Activated effector memory CD4-positive, alpha-beta T cell treated with Interleukin-2 at 50 U/mL for 16 hours (primary cell): Measurements from ENCODE around the gene ACIN1.
A peak's percentile ranks its signal among the peaks of the same experiment; 100 is the strongest.

Experiments used
- DNase-seq: peaks from one replicate; pipeline ENCODE4 v3.0.0-alpha.2; 2020

The ACIN1 gene

DNA sequence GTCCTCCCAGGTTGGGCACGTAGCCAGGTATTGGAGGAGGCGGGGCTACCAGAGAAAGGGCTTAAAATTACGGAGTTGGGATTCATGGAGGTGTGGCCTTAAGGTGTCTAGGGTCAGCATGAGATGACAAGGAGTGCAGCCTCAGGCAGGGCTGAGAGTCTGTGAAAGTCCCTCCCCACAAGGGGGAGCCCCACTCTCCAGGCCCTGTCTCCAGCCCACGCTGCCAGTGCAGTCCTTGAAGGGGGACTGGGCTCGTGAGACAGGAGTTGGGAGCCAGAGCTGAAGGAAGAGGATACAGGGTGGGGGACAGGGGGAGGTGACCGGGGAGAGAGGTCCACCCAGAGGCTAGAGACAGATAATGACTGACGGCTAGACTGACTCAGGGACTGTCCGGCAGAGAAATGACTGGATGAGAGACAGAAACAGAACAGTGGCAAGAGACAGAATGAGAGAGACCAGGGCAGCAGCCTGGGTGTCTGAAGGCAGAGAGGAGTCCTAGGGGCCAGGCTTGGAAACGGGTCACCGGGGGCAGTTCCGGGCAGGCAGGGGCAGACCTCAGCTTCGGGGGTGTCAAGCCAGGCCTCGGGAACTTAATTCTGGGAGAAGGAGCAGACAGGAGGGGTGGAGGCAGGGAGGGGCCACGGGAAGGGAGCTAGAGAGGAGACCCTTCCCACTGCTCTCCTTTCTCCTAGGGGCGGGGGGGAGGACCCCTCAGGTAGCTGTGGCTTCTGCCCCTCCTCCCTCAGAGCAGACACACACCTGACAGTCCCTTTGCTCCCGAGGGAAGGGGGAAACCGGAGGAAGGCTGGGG is 38.6 kb downstream of the ACIN1 start:
- peak; percentile 54 for DNase-seq

DNA sequence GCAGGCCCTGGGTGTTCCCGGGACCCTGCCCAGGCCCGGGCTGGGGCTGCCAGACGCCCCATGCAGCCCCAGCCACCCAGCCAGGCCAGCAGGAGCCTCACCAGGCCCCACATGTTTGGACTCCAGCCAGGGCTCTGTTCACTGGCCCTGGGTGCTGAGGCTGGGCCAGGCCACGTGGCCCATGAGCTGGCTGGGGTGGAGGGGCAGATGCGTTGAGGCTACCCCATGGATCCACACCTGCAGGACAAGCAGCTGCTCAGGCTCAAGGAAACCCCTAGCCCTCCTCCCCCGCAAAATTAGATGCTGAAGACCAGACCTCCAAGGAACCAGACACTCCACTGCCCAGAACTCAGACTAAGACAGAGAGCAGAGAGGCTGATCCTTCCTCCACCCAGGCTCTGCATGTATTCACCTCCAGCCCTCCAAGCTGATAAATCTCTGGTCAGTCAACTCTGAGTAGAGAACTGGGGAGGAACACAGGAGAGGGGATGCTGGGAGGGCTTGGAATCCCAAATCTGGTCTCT is 39.3 kb downstream of the ACIN1 start:
- no peak for DNase-seq

DNA sequence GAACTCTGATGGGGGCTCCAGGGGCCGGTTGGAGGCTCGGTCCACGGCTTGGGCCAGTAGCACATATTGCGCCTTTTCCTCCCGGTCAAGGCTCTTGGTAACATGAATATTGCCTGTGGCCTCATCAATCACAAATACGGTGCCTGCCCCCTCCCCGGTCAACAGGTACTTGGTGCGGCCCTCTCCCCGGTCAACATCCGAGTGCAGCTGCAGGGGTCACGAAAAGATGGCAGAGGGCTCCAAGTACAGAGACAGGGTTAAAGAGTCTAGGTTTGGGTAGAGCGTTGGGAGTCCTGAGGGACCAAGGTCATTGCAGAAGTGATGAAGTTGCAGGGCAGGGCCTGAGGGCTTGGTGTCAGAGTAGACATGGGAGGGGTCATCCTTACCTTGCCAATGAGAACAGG is 39.8 kb downstream of the ACIN1 start:
- no peak for DNase-seq

DNA sequence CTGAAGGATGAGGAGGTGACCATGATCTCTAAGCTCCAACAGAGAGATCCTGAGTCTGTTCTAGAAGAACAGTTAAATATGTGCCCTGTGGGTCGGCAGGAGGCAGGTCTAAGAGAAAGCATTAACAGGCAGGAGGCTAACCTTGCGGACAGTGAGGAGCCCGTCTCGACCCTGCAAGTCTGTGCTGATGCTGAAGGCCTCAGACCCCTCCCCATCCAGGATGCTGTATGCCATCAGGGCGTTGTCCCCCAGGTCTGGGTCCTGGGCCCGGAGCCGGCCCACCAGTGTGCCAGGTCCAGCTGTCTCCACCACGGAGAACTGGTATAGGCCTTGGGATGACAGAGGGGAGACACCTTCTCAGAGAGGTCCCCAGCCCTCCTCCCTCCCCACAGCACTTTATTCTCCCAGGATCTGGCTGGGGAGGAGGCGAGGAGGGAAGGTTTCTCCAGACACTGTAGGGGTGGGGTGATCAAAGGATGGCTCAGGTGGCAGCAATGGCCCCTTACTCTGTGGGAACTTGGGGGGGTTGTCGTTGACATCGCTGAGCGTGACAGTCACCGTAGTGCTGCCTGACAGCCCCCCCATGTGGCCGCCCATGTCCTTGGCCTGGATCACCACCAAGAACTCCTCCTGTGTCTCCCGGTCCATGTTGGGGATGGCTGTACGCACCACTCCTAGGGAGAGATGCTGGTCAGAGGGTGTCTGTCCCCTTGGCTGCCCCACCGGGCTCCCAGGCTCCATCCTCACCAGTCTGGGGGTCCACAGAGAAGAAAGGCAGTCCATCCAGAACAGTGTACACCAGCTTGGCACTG is 40.7 kb downstream of the ACIN1 start:
- no peak for DNase-seq

DNA sequence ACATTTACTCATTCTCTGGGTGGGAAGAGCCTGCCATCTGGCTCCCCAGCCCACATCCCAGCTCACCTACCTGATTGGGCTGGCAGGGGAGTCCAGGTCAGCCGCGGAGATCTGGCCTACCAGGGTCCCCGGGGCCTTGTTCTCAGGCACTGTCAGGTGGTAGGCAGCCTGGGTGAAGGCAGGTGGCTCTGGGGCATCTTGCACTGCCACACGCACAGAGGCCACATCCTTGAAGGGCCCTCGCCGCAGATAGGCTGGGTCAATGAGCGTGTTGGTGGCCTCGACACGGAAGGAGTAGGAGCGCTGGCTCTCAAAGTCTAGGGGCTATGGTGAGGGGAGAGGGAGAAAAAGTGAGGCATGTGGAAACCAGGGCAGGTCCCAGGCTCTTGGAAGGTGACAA is 41.5 kb downstream of the ACIN1 start:
- DNase-seq, result no peak

DNA sequence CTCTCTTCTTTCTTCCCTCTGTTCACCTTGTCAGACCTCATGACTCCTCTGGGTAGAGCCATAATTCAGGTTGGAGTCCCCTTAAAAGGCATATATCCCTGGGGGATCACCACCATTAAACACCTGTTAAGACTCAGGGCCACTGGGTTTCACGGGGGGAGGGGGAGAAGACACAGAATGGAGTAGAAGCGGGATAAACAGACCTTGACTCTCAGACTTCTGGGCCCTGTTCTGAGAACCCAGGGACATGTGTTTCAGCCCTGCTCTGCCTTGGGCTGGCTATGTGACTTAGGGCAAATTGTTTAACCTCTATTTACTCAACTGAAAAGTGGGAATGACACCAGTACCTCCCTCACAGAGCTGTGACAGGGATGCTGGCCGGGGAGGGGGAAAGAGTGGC is 42.3 kb downstream of the ACIN1 start:
- no peak for DNase-seq

DNA sequence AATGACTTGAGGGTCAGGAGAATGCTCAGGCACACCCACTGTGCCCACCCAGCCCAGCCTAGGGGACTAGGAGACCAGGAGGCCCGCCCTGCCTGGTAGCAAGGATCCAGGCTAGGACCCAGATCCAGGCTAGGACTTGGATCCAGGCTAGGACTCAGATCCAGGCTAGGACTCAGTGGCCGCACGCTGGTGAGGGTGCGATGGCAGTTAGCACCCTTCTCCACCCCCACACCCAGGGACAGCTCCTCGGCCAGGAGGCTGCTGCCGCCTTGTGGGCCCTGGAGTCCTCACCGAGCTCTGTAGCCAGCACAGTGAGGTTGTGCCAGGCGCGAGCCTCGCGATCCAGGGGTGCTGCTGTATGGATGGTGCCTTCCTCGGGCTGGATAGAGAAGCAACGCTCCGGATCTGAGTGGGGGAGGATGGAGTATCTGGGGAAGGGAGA is 42.7 kb downstream of the ACIN1 start:
- no peak for DNase-seq

DNA sequence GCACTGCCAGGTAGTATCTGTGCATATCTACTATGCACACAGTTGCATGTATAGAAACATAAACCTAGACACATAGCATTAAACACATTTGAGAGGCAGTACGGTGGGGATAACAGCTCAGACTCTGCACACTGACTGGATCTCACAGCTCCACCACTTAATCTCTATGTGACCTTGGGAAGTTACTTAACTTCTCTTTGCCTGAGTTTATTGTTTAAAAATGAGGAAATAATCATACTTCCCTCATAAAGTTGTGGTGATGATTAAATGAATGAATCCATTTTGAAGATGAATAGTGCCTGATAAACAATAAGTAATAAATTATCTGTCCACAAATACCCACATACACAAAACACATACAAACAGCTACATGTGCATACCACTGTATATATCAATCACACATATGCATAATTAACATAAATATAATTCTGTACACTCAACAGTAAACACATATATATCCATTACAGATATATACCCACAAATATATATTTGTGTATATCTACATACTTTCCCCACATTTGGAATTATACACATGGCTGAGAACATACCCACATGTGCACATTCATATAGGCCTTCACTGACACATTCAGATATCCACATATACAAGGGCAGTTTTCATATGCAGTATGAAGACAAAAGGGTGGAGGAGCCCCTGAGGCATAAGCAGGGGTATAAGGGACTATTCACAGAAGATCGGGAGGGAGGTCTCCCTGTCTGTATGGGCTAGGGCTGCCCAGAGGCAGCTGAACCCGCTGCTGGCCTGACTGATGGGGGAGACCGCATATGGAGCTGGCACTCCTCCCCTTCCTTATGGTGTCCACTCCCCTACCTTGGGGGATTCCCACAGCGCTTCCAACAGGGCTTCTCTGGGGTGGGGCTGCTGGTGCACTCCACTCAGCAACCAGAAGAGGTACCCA is 43.5 kb downstream of the ACIN1 start:
- DNase-seq, result no peak

DNA sequence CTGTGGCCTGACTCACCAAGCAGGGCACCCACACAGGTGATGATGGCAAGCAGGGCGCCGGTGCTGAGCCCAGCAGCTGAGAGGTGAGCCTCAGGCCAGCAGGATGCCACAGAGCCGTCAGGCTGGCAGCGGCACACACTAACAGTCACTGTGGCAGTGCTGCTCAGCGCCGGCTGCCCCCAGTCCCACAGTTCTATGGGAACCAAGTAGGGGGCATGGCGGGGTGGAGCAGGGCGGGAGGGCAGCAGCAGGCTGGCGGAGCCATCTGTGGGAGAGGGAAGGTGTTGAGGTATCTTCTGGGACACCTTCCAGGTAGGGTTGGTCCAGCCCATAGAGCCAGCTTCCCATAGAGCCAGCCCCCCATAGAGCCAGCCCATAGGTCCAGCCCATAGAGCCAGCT is 45.9 kb downstream of the ACIN1 start:
- DNase-seq, result no peak

DNA sequence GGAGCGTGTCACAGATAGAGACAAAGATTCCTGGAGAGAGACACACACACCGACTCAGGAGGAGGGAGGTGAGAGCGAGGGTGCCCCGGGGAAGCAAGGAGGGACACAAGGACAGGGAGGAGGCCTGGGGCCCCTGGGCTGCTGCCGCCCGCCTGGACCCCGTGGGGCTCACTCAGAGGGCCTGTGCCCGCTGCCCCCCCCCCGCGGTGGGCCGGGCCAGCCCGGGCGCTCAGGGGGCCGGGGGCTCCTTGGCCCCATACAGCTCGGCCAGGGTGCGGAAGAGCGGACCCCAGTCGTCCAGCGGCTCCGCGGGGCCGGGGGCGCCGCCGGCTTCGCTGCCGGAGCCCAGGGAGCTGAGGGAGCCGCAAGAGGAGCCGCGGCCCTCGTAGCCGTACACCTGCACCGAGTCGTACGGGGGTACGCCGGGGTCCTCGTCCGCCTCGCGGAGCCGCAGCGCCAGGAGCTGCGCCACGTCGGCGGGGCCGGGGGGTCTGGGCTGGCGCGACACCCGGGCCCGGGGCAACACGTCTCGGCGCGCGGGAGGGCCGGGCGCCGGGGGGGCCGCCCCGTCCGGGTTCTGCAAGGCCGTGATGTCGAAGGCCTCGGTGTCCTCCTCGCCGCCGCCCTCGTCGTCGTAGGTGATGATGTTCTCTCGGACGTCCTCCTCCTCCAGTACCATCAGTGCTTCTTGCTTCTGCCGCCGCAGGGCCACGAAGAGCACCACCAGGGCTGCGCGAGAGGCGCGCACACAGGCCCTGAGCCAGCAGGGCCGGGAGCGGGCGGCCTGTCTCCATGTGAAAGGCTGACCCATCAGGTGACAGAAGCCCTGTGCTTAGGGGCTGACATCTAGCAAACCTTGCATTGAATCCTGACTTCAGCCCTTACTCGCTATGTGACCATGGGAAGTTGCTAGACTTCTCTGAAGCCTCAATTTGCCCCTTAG is 46.9 kb downstream of the ACIN1 start:
- DNase-seq, result no peak

DNA sequence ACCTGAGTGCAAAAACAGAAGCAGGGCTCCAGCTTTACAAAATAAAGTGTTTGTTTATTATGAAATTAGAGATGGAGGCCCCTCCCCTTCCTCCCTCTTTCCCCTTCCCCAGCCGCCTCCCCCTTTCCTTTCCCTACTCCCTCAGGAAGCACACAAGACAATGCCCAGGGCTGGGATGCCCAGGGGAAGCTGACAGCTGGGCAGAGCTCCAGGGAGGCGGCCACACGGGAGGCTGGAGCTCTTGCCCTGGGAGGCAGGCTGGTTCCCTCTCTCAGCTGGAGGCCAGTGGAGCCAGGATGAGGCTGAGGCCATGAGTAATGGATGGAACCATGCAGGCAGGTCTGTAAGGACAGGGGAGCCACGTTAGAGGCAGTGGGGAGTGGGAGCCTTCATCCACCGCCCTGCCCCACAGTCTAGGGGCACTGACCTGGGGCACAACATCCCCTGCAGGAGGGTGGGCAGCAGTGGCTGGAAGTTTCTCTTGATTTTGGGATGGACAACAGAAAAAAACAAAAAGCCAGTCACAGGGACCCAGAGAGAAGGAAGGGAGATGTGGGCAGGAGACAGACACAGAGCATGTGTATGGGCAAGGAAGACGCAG is 47.8 kb downstream of the ACIN1 start:
- DNase-seq, result no peak

DNA sequence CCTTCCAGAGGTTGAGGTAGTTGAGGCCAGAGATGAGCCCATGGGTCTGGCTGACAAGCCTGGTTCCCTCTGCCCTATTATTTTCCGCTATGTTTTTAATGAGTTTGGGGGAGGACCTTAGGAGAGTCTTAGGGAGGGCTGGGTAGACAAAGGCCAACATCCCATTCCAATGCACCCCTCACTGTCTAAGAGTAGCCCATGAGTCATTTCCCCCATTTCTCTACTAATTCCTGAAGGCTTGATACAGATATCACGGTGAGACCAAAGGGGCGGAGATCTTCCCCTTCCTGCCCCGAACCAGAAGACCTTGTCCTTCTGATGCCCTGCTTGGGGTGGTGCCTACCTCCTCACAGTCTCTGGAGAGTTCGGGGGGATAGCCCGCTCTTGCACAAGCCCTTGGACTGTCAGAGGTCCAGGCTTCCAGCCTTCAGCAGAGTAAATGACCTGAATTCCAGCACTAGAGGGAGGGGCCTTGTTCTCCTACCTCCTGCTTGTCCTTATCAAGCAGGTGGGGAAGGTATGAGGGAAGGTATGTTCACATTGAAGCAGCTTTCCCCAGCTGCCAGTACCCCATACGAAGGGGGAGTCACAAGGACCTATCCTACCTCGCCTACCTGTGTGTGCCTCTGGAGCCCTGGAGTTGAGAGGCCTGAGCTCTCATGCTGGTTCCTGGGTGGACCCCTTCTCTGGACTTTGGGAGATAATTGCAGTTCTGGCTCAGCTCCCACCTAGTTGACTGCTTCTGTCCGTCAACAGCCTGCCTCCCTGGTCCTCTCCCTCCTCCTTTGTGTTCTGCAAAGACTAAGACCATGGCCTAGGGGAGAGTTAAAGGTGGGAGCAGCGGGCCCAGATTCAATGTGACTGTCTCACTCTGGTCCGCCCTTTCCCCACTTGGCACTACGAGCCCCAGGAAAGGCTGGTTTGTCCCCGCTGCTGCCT is 49.2 kb downstream of the ACIN1 start:
- no peak for DNase-seq

DNA sequence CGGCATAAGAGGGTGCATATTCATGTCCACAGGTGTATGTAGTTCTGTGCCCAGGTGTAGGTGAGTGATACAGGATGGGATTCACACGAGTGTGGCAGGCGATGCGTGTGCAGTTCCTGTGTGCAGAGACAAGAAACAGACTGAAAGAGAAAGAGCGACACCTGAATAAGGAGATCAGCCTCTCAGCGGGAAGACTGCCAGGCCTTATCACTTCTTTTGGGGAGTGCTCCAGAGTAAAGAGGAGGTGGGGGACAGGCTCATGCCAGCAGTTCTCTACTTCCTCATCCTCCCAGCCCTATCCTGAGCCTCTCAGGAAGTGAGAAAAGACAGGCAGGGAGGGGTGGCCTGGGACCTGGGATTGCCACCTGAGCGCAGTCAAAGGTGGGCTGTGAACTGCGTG is 50.1 kb downstream of the ACIN1 start:
- DNase-seq, result no peak

DNA sequence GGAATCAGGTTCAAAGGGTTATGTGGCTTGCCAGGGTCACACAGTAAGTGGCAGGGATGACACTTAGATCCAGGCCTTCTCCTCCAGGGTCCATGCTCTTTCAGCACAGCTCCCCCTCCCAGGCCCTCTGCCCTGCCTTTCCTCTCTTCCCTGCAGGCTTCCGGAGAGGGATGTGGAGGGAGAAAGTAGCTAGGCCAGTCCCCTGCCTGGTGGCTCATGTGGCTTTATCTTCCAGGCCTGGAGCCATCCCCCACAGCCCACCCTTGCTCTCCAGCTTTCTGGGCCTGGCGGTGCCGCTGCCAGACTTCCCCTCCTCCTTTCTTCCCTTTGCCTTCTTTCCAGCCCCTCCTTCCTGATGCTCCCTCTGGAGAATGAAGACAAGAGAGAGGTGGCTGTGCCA is 51.2 kb downstream of the ACIN1 start:
- DNase-seq, result no peak

DNA sequence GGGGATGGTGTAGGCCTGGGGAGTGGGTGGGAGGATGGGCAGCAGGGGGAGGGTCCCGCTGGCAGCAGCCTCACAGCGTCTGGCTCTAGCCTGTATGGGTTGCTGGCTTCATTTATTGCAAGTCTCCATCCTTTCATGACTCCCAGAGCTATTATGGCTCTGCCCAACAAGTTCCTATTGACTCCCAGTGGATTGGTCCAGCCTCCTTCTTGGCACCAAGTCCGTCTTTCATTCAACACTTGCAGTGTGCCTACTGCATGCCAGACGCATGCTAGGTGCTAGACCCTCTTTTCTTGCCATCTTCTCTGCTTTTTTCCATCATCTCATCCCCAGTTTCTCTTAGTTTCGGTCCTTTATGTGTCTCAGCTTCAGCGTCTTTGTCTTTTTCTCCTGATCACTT is 51.8 kb downstream of the ACIN1 start:
- no peak for DNase-seq

DNA sequence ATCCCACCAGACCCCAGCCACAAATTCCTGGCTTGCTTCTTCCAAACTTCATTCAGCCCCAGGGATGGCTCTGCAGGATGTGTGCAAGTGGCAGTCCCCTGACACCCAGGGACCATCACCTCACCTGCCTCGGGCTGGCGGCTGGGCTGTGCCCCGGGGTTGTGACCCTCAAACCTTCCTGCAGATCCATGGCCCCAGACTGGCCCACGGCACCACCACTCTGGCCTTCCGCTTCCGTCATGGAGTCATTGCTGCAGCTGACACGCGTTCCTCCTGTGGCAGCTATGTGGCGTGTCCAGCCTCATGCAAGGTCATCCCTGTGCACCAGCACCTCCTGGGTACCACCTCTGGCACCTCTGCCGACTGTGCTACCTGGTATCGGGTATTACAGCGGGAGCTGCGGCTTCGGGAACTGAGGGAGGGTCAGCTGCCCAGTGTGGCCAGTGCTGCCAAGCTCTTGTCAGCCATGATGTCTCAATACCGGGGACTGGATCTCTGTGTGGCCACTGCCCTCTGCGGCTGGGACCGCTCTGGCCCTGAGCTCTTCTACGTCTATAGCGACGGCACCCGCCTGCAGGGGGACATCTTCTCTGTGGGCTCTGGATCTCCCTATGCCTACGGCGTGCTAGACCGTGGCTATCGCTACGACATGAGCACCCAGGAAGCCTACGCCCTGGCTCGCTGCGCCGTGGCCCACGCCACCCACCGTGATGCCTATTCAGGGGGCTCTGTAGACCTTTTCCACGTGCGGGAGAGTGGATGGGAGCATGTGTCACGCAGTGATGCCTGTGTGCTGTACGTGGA is 52.6 kb downstream of the ACIN1 start, which contains the start of gene PSMB11:
TSS of gene PSMB11 (plus strand) at position 51 of the 804 bp plus-strand sequence. CDS start at position 65, 14 bp downstream.
- DNase-seq, result no peak

DNA sequence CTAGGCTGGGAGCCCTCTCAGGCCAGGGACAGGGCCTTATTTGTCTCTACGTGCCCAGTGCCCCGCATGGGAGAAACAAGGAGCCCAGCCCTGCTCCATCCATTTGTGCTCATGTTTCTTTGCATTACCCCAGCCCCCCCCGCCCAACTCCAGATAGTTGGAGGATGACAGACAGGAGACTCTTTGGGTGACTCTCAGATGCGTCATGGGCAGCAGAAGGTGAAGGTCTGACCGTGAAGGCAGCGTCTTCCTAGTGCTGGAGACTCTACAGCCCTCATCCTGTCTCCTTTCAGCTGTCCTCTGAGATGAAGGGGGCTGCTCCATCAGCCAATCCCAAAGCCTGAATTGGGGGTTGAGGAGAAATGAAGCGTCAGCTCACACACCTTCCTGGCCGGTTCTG is 53.2 kb downstream of the ACIN1 start:
- no peak for DNase-seq

DNA sequence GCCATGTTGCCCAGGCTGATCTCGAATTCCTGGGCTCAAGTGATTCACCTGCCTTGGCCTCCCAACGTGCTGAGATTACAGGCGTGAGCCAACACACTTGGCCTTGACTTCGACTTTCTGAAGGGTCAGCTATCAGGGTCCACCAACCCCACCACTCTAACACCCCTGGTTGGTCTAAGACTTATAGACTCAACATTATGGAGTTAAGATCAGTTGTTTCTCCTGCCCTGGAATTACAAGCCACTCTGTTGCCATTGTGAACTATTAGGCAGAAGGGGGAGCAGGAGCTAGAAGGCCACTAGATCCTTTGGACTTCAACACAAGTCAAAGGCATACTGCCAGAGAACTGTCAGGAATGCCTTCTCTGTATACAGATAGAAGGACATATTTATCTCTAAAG is 54.8 kb downstream of the ACIN1 start:
- DNase-seq, result no peak
